ENCODE data around the gene AGBL1.
"Not testable (repeated sequence)": the region's sequence is repeated elsewhere in the genome, so short reads cannot be mapped to it uniquely, and the experiment has no call there.

Gene AGBL1

GRCh38 chr15:86392874-86393273, 313.2 kb downstream of the AGBL1 start:
- DNase-seq, result no peak

- DNase-seq, result no peak
These were observed 315.2 kb downstream of the AGBL1 start for GRCh38 chr15:86394866-86395265.

- no peak for DNase-seq
These were observed 319.6 kb downstream of the AGBL1 start for GRCh38 chr15:86399041-86399954.

GRCh38 chr15:86403221-86403620, 323.6 kb downstream of the AGBL1 start:
- no peak for DNase-seq

- DNase-seq, result no peak
These were observed 324.4 kb downstream of the AGBL1 start for GRCh38 chr15:86403914-86404583.

- DNase-seq, result no peak
These were observed 328.6 kb downstream of the AGBL1 start for GRCh38 chr15:86408261-86408660.

- DNase-seq, result no peak
These were observed 332.2 kb downstream of the AGBL1 start for GRCh38 chr15:86411916-86412315.

GRCh38 chr15:86413191-86413590, 333.5 kb downstream of the AGBL1 start:
- no peak for DNase-seq

- DNase-seq, result no peak
These were observed 346.1 kb downstream of the AGBL1 start for GRCh38 chr15:86425746-86426145.

- DNase-seq, result no peak
These were observed 353.2 kb downstream of the AGBL1 start for GRCh38 chr15:86432861-86433260.

GRCh38 chr15:86433983-86434382, 354.3 kb downstream of the AGBL1 start:
- no peak for DNase-seq

- no peak for DNase-seq
These were observed 359.9 kb downstream of the AGBL1 start for GRCh38 chr15:86439614-86440013.

GRCh38 chr15:86444527-86444926, 364.9 kb downstream of the AGBL1 start:
- no peak for DNase-seq

GRCh38 chr15:86445579-86446252, 366.0 kb downstream of the AGBL1 start:
- no peak for DNase-seq

- DNase-seq, result peak in 1 of 58 donors; percentile 31
These were observed 366.6 kb downstream of the AGBL1 start for GRCh38 chr15:86446253-86446640.

- DNase-seq, result not testable (repeated sequence)
These were observed 385.9 kb downstream of the AGBL1 start for GRCh38 chr15:86465470-86466039.

GRCh38 chr15:86481720-86482119, 402.0 kb downstream of the AGBL1 start:
- DNase-seq, result peak in 5 of 58 donors; percentile 2 to 66 (median 9)

- no peak for DNase-seq
These were observed 404.3 kb downstream of the AGBL1 start for GRCh38 chr15:86483936-86484335.

- DNase-seq, result no peak
These were observed 408.4 kb downstream of the AGBL1 start for GRCh38 chr15:86488046-86488445.

GRCh38 chr15:86489981-86490380, 410.3 kb downstream of the AGBL1 start:
- no peak for DNase-seq

- DNase-seq, result no peak
These were observed 411.4 kb downstream of the AGBL1 start for GRCh38 chr15:86491118-86491517.

- DNase-seq, result no peak
These were observed 414.2 kb downstream of the AGBL1 start for GRCh38 chr15:86493884-86494283.
